HG03457 (cell line): ENCODE data around the gene SLITRK3.

ENCODE experiments used
- ATAC-seq: cut with Tn5 transposase; IDR thresholded peaks from one replicate; pipeline ENCODE4 v1.9.1; 2021; ENCODE audit warnings: moderate number of reproducible peaks; ENCODE audit not compliant: unreplicated experiment

Gene SLITRK3

GRCh38 chr3:165195640-165196576 is at the start of gene SLITRK3:
Gene SLITRK3 (minus strand): TSS chr3:165196384. CDS start chr3:165190830, 5,554 bp downstream.
- ATAC-seq: no peak

GRCh38 chr3:165243597-165243996 is 47.4 kb upstream of the SLITRK3 start:
- no peak for ATAC-seq

- ATAC-seq: no peak
Observed at GRCh38 chr3:165233501-165234195, 37.5 kb upstream of the SLITRK3 start.

GRCh38 chr3:165225604-165226003 is 29.4 kb upstream of the SLITRK3 start:
- ATAC-seq: no peak

- no peak for ATAC-seq
Observed at GRCh38 chr3:165217739-165218138, 21.6 kb upstream of the SLITRK3 start.

GRCh38 chr3:165212580-165212979 is 16.4 kb upstream of the SLITRK3 start:
- no peak for ATAC-seq

GRCh38 chr3:165211721-165212120 is 15.5 kb upstream of the SLITRK3 start:
- ATAC-seq: no peak

GRCh38 chr3:165210727-165211126 is 14.5 kb upstream of the SLITRK3 start:
- no peak for ATAC-seq

- ATAC-seq: no peak
Observed at GRCh38 chr3:165210132-165210531, 13.9 kb upstream of the SLITRK3 start.

GRCh38 chr3:165206454-165207266 is 10.5 kb upstream of the SLITRK3 start:
- peak; percentile 87 for ATAC-seq

- ATAC-seq: no peak
Observed at GRCh38 chr3:165204445-165204844, 8.3 kb upstream of the SLITRK3 start.

GRCh38 chr3:165202995-165203394 is 6.8 kb upstream of the SLITRK3 start:
- ATAC-seq: no peak

- no peak for ATAC-seq
Observed at GRCh38 chr3:165201964-165202363, 5.8 kb upstream of the SLITRK3 start.

- ATAC-seq: no peak
Observed at GRCh38 chr3:165197481-165197800, 1.3 kb upstream of the SLITRK3 start.

GRCh38 chr3:165196577-165197480 is 645 bp upstream of the SLITRK3 start:
- ATAC-seq: no peak

- ATAC-seq: no peak
Observed at GRCh38 chr3:165195241-165195639, 944 bp downstream of the SLITRK3 start.

GRCh38 chr3:165194511-165195240 is 1.5 kb downstream of the SLITRK3 start:
- ATAC-seq: no peak

GRCh38 chr3:165193366-165194254 is 2.6 kb downstream of the SLITRK3 start:
- ATAC-seq: no peak
